HG03442 (cell line): ENCODE data around the gene OR4C6.
A peak's percentile ranks its signal among the peaks of the same experiment; 100 is the strongest.

Source experiments
- ATAC-seq: cut with Tn5 transposase; IDR thresholded peaks from one replicate; pipeline ENCODE4 v1.9.1; 2021; ENCODE audit warnings: mild to moderate bottlenecking, moderate library complexity; ENCODE audit not compliant: unreplicated experiment

The OR4C6 gene

GRCh38 chr11:55661901-55662300 is at the start of gene OR4C6:
Gene OR4C6 (plus strand): TSS chr11:55662201. CDS start chr11:55665167, 2,966 bp downstream.
- no peak for ATAC-seq

- ATAC-seq: no peak
Observed at GRCh38 chr11:55624531-55624930, 37.5 kb upstream of the OR4C6 start.

GRCh38 chr11:55634813-55635212 is 27.2 kb upstream of the OR4C6 start, which contains the start of gene OR4P4:
Gene OR4P4 (plus strand): TSS chr11:55635113.
- ATAC-seq: no peak

- ATAC-seq: no peak
Observed at GRCh38 chr11:55648027-55648426, 14.0 kb upstream of the OR4C6 start, which contains the start of gene OR4S2. Gene OR4S2 (plus strand): TSS chr11:55648327. CDS start chr11:55650904, 2,577 bp downstream.

GRCh38 chr11:55652560-55652959 is 9.4 kb upstream of the OR4C6 start:
- no peak for ATAC-seq

GRCh38 chr11:55655096-55655495 is 6.9 kb upstream of the OR4C6 start:
- no peak for ATAC-seq

- ATAC-seq: peak; percentile 96
Observed at GRCh38 chr11:55658031-55658573, 3.9 kb upstream of the OR4C6 start.

GRCh38 chr11:55658608-55659007 is 3.4 kb upstream of the OR4C6 start:
- ATAC-seq: peak; percentile 27

- no peak for ATAC-seq
Observed at GRCh38 chr11:55669376-55669775, 7.4 kb downstream of the OR4C6 start.

GRCh38 chr11:55673860-55674259 is 11.9 kb downstream of the OR4C6 start:
- no peak for ATAC-seq

GRCh38 chr11:55697817-55698216 is 35.8 kb downstream of the OR4C6 start:
- ATAC-seq: peak; percentile 88

GRCh38 chr11:55701429-55701828 is 39.4 kb downstream of the OR4C6 start:
- no peak for ATAC-seq

GRCh38 chr11:55707029-55707428 is 45.0 kb downstream of the OR4C6 start:
- ATAC-seq: peak; percentile 58

- no peak for ATAC-seq
Observed at GRCh38 chr11:55714982-55715888, 53.2 kb downstream of the OR4C6 start.
